ENCODE results near the gene DNAJC5.

DNAJC5 gene

DNA sequence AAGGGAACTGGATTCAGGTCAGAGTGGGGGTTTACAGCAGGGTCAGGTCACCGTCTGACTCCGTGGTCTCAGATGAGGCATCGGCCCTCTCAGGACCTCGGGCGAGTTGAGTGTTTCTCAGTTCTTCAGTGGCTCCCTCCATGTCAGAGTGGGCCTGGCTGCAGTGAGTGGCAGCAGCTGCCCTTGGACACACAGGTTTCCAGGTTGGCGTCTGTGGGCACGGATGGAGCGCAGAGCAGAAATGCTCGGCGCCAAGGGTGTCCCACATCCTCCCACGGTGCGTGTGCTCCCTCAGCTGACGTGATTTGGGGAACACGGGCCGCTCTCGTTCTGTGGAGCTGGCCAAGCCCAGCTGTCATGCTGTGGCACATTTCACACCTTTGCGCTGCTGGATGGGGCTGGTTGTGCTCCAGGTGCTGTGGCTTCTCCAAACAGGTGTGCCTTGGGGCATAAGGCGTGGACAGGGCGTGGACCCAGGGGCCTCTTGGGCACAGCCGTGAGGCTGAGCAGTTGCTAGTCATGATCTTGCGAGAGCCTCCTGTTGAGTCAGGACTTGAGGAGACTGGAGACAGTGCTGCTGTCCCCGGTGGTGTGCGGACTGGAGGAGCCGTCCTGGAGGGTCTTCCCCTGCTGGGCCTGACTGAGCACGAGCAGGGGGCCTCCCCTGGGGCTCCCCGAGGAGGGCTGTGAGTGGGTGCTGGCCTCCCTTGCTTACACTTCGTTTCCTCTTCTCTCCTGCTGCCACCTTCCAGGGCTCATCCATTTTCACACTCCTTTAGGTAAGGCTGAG is 9.5 kb upstream of the DNAJC5 start:
- Histone ChIP-seq H3K4me3 (ENCODE audit: insufficient read depth, low read depth, low read length) (no peak overlapping the region), H3K27ac (ENCODE audit: insufficient read depth, low read depth, low read length, poor library complexity, severe bottlenecking) (no peak overlapping the region), H3K27me3 (ENCODE audit: control insufficient read depth, insufficient read depth, low read length, poor library complexity, severe bottlenecking) (no peaks in the 10 kb centered on the region), H3K9me3 (ENCODE audit: control insufficient read depth, low read length) (no peaks in the 10 kb centered on the region), H3K4me1 (ENCODE audit: control insufficient read depth, insufficient read depth, low read length) (no peaks in the 10 kb centered on the region), H3K36me3 (ENCODE audit: control insufficient read depth, insufficient read depth, low read length) (peaks cover 17% of the 10 kb centered on the region)
- 96% methylated on average over 27 of the region's 27 CpGs for WGBS, 2 experiments

GRCh38 chr20:63886054-63886419 is 8.9 kb upstream of the DNAJC5 start:
- Histone ChIP-seq H3K27me3 (ENCODE audit: control insufficient read depth, insufficient read depth, low read length, poor library complexity, severe bottlenecking) (no peaks in the 10 kb centered on the region), H3K27ac (ENCODE audit: insufficient read depth, low read depth, low read length, poor library complexity, severe bottlenecking) (no peak overlapping the region), H3K36me3 (ENCODE audit: control insufficient read depth, insufficient read depth, low read length) (peaks cover 22% of the 10 kb centered on the region), H3K4me1 (ENCODE audit: control insufficient read depth, insufficient read depth, low read length) (no peaks in the 10 kb centered on the region), H3K4me3 (ENCODE audit: insufficient read depth, low read depth, low read length) (no peak overlapping the region), H3K9me3 (ENCODE audit: control insufficient read depth, low read length) (no peaks in the 10 kb centered on the region)
- 93 to 96% methylated on average over 14 of the region's 14 CpGs for WGBS, 2 experiments

GRCh38 chr20:63886921-63887320 is 8.0 kb upstream of the DNAJC5 start:
- 95 to 96% methylated on average over 11 of the region's 11 CpGs for WGBS, 2 experiments
- Histone ChIP-seq H3K4me3 (ENCODE audit: insufficient read depth, low read depth, low read length) (no peak overlapping the region), H3K9me3 (ENCODE audit: control insufficient read depth, low read length) (no peaks in the 10 kb centered on the region), H3K27me3 (ENCODE audit: control insufficient read depth, insufficient read depth, low read length, poor library complexity, severe bottlenecking) (no peaks in the 10 kb centered on the region), H3K4me1 (ENCODE audit: control insufficient read depth, insufficient read depth, low read length) (no peaks in the 10 kb centered on the region), H3K36me3 (ENCODE audit: control insufficient read depth, insufficient read depth, low read length) (peaks cover 23% of the 10 kb centered on the region), H3K27ac (ENCODE audit: insufficient read depth, low read depth, low read length, poor library complexity, severe bottlenecking) (no peak overlapping the region)

DNA sequence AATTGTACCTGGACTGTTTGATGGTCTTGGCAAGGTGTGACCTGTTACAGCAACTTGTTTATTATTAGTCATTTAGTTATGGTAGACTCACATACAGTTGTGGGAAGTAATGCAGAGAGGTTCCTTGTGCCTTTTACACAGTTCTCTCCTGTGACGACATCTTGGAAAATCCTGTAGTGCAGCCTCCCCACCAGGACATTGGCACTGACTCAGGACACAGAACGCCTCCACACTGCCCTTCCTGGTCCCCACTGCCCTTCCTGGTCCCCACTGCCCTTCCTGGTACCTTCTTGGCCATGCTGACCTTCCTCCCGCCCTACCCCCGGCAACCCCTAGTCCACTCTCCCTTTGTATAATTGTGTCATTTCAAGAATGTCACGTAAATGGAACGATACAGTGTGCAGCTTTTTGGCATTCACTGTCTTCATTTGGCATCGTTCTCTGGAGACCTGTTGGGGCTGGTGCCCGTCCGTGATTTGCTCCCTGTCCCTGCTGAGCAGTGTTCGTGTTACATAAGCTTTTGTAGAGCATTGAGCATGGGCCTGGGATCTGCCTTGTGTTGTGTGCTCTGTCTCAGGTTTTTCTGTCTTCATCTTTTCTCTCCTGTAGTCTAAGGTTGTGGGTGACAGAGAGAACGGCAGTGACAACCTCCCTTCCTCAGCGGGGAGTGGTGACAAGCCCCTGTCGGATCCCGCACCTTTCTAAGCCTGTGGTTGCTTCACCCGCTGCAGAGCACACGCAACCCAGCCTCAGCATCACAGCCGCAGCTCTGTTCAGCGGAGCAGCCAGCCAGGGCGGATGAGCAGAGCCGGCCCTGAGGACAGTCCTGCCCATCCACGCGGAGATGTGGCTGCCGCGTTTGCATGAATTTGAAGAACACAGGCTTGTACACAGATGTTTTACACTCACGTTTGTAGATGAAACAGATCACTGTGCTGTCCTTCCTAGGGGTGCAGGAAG is 5.4 kb upstream of the DNAJC5 start:
- Histone ChIP-seq H3K4me3 (ENCODE audit: insufficient read depth, low read depth, low read length) (no peak overlapping the region), H3K9me3 (ENCODE audit: control insufficient read depth, low read length) (no peaks in the 10 kb centered on the region), H3K4me1 (ENCODE audit: control insufficient read depth, insufficient read depth, low read length) (no peaks in the 10 kb centered on the region), H3K36me3 (ENCODE audit: control insufficient read depth, insufficient read depth, low read length) (peaks cover 14% of the 10 kb centered on the region), H3K27ac (ENCODE audit: insufficient read depth, low read depth, low read length, poor library complexity, severe bottlenecking) (no peak overlapping the region), H3K27me3 (ENCODE audit: control insufficient read depth, insufficient read depth, low read length, poor library complexity, severe bottlenecking) (peaks cover 5% of the 10 kb centered on the region)
- 94 to 95% methylated on average over 25 of the region's 25 CpGs for WGBS, 2 experiments

GRCh38 chr20:63890201-63890576 is 4.7 kb upstream of the DNAJC5 start:
- H3K4me3 ChIP-seq (ENCODE audit: insufficient read depth, low read depth, low read length): no peak overlapping the region
- H3K9me3 ChIP-seq (ENCODE audit: control insufficient read depth, low read length): no peaks in the 10 kb centered on the region
- peaks cover 5% of the 10 kb centered on the region for H3K27me3 ChIP-seq (ENCODE audit: control insufficient read depth, insufficient read depth, low read length, poor library complexity, severe bottlenecking)
- peaks cover 10% of the 10 kb centered on the region for H3K36me3 ChIP-seq (ENCODE audit: control insufficient read depth, insufficient read depth, low read length)
- H3K27ac ChIP-seq (ENCODE audit: insufficient read depth, low read depth, low read length, poor library complexity, severe bottlenecking): no peak overlapping the region
- H3K4me1 ChIP-seq (ENCODE audit: control insufficient read depth, insufficient read depth, low read length): no peaks in the 10 kb centered on the region
- 94 to 95% methylated on average over 7 of the region's 7 CpGs for WGBS, 2 experiments

DNA sequence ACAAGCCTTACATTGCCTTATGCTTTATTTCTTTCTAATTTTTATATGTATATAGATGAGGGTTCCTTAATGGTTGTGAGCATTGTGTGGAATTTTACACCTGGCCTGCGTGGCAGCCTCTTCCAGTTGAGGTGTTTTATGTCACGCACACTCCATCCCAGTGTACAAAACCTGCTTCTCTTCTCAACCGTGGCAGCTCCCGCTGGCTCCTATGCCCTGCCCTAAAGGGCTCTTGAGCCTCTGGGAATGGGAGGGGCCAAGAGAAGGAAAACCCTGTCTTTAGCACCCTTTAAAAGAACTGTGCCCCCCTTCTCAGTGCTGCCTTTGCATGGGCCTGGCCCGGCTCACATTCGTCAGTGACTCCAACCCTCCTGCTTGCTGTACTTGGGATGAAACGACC is 4.3 kb upstream of the DNAJC5 start:
- no peaks in the 10 kb centered on the region for H3K9me3 ChIP-seq (ENCODE audit: control insufficient read depth, low read length)
- H3K27me3 ChIP-seq (ENCODE audit: control insufficient read depth, insufficient read depth, low read length, poor library complexity, severe bottlenecking): peaks cover 5% of the 10 kb centered on the region
- H3K4me3 ChIP-seq (ENCODE audit: insufficient read depth, low read depth, low read length): no peak overlapping the region
- WGBS, 2 experiments: 93 to 96% methylated on average over 7 of the region's 7 CpGs
- no peaks in the 10 kb centered on the region for H3K4me1 ChIP-seq (ENCODE audit: control insufficient read depth, insufficient read depth, low read length)
- no peak overlapping the region for H3K27ac ChIP-seq (ENCODE audit: insufficient read depth, low read depth, low read length, poor library complexity, severe bottlenecking)
- H3K36me3 ChIP-seq (ENCODE audit: control insufficient read depth, insufficient read depth, low read length): peaks cover 10% of the 10 kb centered on the region

DNA sequence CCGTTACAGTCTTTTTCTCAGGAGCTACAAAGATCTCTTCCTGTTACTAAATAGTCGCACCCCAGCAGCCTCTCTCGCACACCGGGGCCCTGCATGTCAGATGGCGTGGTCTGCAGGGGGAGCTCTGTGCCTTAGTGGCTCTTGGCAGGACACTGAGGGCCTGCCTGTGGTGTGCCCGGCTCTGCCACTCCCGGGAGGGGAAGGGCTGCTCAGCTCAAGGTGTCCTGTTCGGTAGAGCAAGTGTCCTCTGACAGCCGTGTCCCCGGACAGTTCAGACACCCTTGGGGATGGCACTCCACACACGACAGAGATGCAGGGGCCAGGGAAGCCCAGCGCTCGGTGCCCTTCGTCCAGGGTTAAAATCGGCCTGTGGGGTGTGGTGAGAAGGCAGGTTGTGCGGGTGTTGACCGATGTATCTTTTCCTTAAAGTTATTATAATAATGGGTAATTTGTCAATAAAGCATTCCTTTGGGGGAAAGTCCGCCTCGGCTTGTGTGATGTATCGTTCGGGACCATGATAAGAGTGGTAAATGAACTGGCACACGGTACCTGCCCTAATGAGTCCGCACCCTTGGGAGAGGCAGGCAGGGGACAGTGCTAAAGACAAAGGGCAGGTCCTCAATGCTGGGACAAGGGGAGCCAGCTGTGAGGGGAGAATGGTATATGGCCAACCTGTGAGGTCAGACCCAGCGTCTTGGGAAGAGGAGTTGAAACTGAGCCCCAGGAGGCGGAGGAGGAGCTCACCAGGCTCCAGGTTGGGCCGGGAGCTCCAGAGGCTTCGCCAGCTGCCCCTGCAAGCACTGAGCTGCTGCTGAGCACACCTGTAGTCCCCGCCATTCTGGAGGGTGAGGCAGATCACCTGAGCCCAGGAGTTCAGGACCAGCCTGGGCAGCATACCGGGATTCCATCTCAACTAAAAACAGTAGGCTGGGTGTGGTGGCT is 3.6 kb upstream of the DNAJC5 start:
- Histone ChIP-seq H3K9me3 (ENCODE audit: control insufficient read depth, low read length) (no peaks in the 10 kb centered on the region), H3K27ac (ENCODE audit: insufficient read depth, low read depth, low read length, poor library complexity, severe bottlenecking) (no peak overlapping the region), H3K27me3 (ENCODE audit: control insufficient read depth, insufficient read depth, low read length, poor library complexity, severe bottlenecking) (peaks cover 5% of the 10 kb centered on the region), H3K36me3 (ENCODE audit: control insufficient read depth, insufficient read depth, low read length) (peaks cover 10% of the 10 kb centered on the region), H3K4me1 (ENCODE audit: control insufficient read depth, insufficient read depth, low read length) (peaks cover 5% of the 10 kb centered on the region), H3K4me3 (ENCODE audit: insufficient read depth, low read depth, low read length) (no peak overlapping the region)
- WGBS, 2 experiments: 92 to 94% methylated on average over 29 of the region's 29 CpGs

DNA sequence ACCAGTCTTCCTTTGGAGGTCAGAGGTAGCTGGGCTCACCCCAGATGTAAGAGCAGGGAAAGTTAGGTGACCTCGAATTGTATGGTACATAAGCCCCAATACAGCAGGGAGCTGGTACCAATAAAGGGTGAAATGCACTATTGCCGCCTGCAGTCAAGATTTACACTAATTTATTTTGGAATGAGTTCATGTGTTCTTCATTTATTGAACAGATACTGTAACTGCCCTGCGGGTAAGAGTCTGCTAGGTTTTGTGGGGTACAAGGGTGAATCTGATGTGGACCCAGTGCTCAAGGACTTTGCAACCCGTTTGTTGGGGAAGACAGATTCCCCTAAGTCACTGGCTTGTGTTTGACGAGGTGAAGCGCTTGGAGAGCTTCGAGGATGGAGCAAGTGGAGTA is 2.5 kb upstream of the DNAJC5 start:
- Histone ChIP-seq H3K9me3 (ENCODE audit: control insufficient read depth, low read length) (no peaks in the 10 kb centered on the region), H3K27me3 (ENCODE audit: control insufficient read depth, insufficient read depth, low read length, poor library complexity, severe bottlenecking) (peaks cover 5% of the 10 kb centered on the region), H3K27ac (ENCODE audit: insufficient read depth, low read depth, low read length, poor library complexity, severe bottlenecking) (no peak overlapping the region), H3K4me3 (ENCODE audit: insufficient read depth, low read depth, low read length) (no peak overlapping the region), H3K36me3 (ENCODE audit: control insufficient read depth, insufficient read depth, low read length) (peaks cover 10% of the 10 kb centered on the region), H3K4me1 (ENCODE audit: control insufficient read depth, insufficient read depth, low read length) (peaks cover 9% of the 10 kb centered on the region)
- 91% methylated on average over 7 of the region's 7 CpGs for WGBS, 2 experiments

DNA sequence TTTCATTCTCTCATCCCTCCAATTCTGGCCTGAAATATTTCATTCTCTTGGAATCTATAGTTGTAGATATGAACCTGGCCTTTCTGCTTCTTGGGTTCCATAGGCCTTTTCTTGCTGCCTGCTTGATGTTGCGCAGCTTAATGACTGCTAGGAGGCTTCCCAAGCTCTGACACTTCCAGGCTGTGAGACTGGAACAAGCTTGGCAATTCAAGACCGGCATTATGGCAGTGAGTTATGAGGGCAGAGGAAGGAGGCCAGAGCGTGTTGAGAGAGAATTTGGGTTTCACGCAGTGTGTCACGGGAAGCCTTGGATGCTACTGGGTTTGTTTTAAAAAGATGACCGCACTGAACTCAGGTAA is 948 bp upstream of the DNAJC5 start:
- no peaks in the 10 kb centered on the region for H3K9me3 ChIP-seq (ENCODE audit: control insufficient read depth, low read length)
- H3K27me3 ChIP-seq (ENCODE audit: control insufficient read depth, insufficient read depth, low read length, poor library complexity, severe bottlenecking): peaks cover 5% of the 10 kb centered on the region
- H3K4me1 ChIP-seq (ENCODE audit: control insufficient read depth, insufficient read depth, low read length): peaks cover 9% of the 10 kb centered on the region
- H3K27ac ChIP-seq (ENCODE audit: insufficient read depth, low read depth, low read length, poor library complexity, severe bottlenecking): no peak overlapping the region
- H3K4me3 ChIP-seq (ENCODE audit: insufficient read depth, low read depth, low read length): no peak overlapping the region
- 49 to 52% methylated on average over 6 of the region's 6 CpGs for WGBS, 2 experiments
- peaks cover 10% of the 10 kb centered on the region for H3K36me3 ChIP-seq (ENCODE audit: control insufficient read depth, insufficient read depth, low read length)

Measured in ectodermal cell (in vitro differentiated cells).